Measurements from ENCODE around the gene AK8. TPM values are rescaled to one million over a fixed set of nuclear protein-coding genes. Genes with fewer than 3 reads are reported as not detected.

Gene AK8
- total and polyA plus RNA-seq, 9 donors: 0.23 to 0.89 (median 0.58) TPM

DNA sequence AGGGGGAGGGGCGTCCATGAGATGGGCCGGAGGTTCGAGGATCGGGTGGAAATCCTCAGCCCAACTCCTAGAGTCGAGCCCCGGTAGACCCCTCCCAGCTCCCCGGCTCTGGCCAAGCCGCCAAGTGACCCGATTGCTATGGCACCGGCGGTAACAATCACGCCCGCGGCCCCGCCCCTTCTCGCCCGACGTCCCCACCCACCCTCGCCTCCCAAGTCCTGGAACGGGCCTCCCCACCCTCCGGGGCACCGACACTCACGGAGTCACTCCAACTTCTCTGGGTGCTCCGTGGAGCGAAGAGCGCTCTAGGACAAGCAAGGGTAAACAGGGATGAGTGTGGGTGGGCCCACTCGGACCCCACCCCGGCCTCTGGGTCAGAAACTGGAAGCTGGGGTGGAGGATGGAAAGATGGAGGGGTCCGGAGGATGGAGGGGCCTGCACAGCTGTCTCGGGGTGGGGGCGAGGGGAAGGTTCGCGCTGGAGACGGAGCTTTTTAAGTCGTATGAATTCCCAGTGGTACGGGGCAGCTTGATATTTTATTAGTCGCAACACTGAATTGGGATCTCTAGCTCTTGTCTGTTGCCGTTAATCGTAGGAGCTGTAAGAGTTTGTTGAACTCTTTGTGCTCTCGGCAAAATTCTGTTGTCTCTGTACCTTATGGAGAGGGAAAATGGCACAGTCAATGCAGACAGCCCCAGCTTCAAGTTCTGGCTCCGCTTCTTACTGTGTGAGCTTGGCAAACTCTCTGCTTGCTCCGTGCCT lies 792 bp upstream of the AK8 start, which contains the start of gene SPACA9:
Gene SPACA9, plus strand, starts transcription at position 204 of the 762 bp plus-strand sequence. CDS start 5,050 bp downstream, outside the sequence.
- 3% methylated on average over 26 of the region's 42 CpGs for WGBS (ENCODE audit: insufficient coverage)
- Histone ChIP-seq H3K4me3 (ENCODE audit: low read length) (peak within 1 kb of the TSS; percentile 86), H3K36me3 (ENCODE audit: control insufficient read depth, insufficient read depth, low read length) (no peaks in the 10 kb centered on the region), H3K9me3 (replicated peaks; ENCODE audit: control insufficient read depth, low read depth, low read length) (no peaks in the 10 kb centered on the region), H3K4me1 (ENCODE audit: control insufficient read depth, insufficient read depth, low read length) (peaks cover 12% of the 10 kb centered on the region), H3K27me3 (ENCODE audit: control insufficient read depth, insufficient read depth, low read length) (no peaks in the 10 kb centered on the region), H3K27ac (ENCODE audit: low read length) (peak within 1 kb of the TSS; percentile 89)
- peak; percentile 82 for DNase-seq

DNA sequence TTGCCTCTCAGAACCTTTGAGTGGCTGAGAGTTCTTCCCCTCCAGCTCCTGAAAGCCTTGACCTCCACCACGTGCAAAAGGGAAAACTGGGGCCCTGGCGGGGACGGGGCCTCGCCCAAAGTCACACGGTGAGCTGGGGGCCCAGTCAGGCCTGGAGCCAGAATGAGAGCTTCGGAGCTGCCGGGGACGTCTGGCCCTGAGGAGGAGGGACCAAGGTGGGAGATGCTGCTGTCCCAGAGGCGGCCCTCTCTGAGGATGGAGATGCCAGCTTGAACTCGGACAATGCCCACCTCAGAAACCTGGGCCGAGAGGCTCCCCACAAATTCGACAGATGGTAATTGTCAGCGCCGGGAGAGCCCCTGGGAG lies 643 bp downstream of the AK8 start:
- WGBS (ENCODE audit: insufficient coverage): 31% methylated on average over 9 of the region's 14 CpGs
- H3K36me3 ChIP-seq (ENCODE audit: control insufficient read depth, insufficient read depth, low read length): no peaks in the 10 kb centered on the region
- peaks cover 12% of the 10 kb centered on the region for H3K4me1 ChIP-seq (ENCODE audit: control insufficient read depth, insufficient read depth, low read length)
- no peaks in the 10 kb centered on the region for H3K9me3 ChIP-seq (replicated peaks; ENCODE audit: control insufficient read depth, low read depth, low read length)
- no peaks in the 10 kb centered on the region for H3K27me3 ChIP-seq (ENCODE audit: control insufficient read depth, insufficient read depth, low read length)
- DNase-seq: no peak
- peak overlapping the region; percentile 86 for H3K4me3 ChIP-seq (ENCODE audit: low read length)
- H3K27ac ChIP-seq (ENCODE audit: low read length): no peak overlapping the region

DNA sequence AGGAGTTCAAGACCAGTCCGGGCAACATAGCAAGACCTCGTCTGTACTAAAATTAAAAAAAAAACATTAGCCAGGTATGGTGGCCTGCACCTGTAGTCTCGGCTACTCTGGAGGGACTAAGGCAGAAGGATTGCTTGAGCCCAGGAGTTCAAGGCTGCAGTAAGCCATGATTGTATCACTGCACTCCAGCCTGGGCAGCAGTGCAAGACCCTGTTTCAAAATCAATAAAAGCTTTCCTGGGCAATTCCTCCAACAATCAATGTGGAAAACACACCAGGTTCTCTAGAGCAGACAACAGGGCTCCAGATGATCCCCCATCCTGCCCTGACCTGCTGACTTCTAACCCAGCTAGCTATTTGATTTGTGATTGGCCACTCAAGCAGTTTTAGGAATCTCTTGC lies 1.2 kb downstream of the AK8 start:
- H3K9me3 ChIP-seq (replicated peaks; ENCODE audit: control insufficient read depth, low read depth, low read length): no peaks in the 10 kb centered on the region
- H3K27me3 ChIP-seq (ENCODE audit: control insufficient read depth, insufficient read depth, low read length): no peaks in the 10 kb centered on the region
- H3K27ac ChIP-seq (ENCODE audit: low read length): no peak overlapping the region
- 88% methylated on average over 3 of the region's 3 CpGs for WGBS (ENCODE audit: insufficient coverage)
- peaks cover 12% of the 10 kb centered on the region for H3K4me1 ChIP-seq (ENCODE audit: control insufficient read depth, insufficient read depth, low read length)
- no peaks in the 10 kb centered on the region for H3K36me3 ChIP-seq (ENCODE audit: control insufficient read depth, insufficient read depth, low read length)
- no peak for DNase-seq
- no peak overlapping the region for H3K4me3 ChIP-seq (ENCODE audit: low read length)

DNA sequence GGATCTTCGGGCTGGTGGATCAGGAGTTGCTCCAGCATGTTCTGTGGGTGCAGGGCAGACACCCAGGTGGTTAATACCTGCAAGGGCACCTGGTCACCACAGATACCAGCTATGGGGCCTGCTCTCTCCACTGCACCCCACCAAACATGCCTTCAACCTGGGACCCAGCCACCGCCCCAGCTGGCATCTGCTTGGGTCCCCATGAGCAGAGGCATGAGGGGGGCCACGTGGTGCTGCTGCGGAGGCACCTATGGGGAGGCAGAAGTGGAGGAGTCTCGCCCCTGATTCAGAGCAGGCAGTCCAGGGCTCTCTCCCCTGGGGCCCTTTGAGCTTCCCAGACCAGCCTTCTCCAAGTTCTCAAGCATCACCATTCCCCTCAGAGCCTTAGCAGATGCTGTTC lies 2.9 kb downstream of the AK8 start:
- Histone ChIP-seq H3K4me1 (ENCODE audit: control insufficient read depth, insufficient read depth, low read length) (peaks cover 12% of the 10 kb centered on the region), H3K9me3 (replicated peaks; ENCODE audit: control insufficient read depth, low read depth, low read length) (no peaks in the 10 kb centered on the region), H3K27ac (ENCODE audit: low read length) (no peak overlapping the region), H3K27me3 (ENCODE audit: control insufficient read depth, insufficient read depth, low read length) (no peaks in the 10 kb centered on the region), H3K4me3 (ENCODE audit: low read length) (no peak overlapping the region), H3K36me3 (ENCODE audit: control insufficient read depth, insufficient read depth, low read length) (no peaks in the 10 kb centered on the region)
- DNase-seq: no peak
- WGBS (ENCODE audit: insufficient coverage): no CpG with 5 or more reads among the region's 5 CpGs

DNA sequence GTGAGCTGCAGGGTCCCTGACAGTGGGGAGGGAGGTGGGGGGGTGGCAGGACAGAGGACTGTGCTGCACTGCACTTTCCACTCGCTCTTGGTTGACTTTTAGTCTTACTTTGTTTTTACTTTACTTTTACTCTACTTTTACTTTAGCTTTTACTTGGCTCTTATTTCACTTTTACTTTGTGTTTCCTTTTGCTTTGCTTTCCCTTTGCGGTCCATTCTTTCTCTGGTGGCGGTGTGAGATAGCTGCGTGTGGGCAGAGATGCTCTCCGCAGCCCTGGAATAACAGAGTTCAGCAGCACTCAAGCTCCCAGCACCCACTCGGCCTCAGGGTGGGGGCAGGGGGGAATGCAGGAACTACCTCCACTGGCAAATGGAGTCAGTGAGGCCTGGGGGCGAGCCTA lies 4.7 kb downstream of the AK8 start:
- WGBS (ENCODE audit: insufficient coverage): 100% methylated on average over 1 of the region's 7 CpGs
- Histone ChIP-seq H3K27me3 (ENCODE audit: control insufficient read depth, insufficient read depth, low read length) (no peaks in the 10 kb centered on the region), H3K27ac (ENCODE audit: low read length) (no peak overlapping the region), H3K36me3 (ENCODE audit: control insufficient read depth, insufficient read depth, low read length) (no peaks in the 10 kb centered on the region), H3K4me1 (ENCODE audit: control insufficient read depth, insufficient read depth, low read length) (peaks cover 6% of the 10 kb centered on the region), H3K4me3 (ENCODE audit: low read length) (no peak overlapping the region), H3K9me3 (replicated peaks; ENCODE audit: control insufficient read depth, low read depth, low read length) (no peaks in the 10 kb centered on the region)
- no peak for DNase-seq

DNA sequence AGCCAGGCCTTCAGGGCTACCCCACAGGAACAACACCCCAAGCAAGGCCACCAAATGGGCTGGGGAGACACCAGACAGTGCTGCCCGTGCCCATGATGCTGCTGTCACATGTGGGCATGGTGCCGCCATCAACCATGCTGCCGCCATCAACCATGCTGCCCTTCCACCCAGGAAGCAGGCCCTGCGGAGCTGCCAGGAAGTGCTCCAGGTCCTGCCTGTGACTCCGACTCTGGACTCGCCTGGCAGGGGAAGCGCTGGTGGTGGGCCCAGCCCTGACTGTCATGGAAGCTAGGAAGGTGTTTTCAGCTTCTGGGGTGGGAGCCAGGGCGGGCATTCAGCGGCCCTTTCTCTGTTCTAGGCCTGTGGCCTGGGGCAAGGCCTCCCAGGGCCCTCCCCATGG lies 8.8 kb downstream of the AK8 start:
- Histone ChIP-seq H3K4me1 (ENCODE audit: control insufficient read depth, insufficient read depth, low read length) (no peaks in the 10 kb centered on the region), H3K27me3 (ENCODE audit: control insufficient read depth, insufficient read depth, low read length) (peaks cover under 1% of the 10 kb centered on the region), H3K9me3 (replicated peaks; ENCODE audit: control insufficient read depth, low read depth, low read length) (no peaks in the 10 kb centered on the region), H3K4me3 (ENCODE audit: low read length) (no peak overlapping the region), H3K36me3 (ENCODE audit: control insufficient read depth, insufficient read depth, low read length) (no peaks in the 10 kb centered on the region), H3K27ac (ENCODE audit: low read length) (no peak overlapping the region)
- 94% methylated on average over 8 of the region's 9 CpGs for whole genome bisulfite sequencing (ENCODE audit: insufficient coverage)
- DNase-seq: no peak

DNA sequence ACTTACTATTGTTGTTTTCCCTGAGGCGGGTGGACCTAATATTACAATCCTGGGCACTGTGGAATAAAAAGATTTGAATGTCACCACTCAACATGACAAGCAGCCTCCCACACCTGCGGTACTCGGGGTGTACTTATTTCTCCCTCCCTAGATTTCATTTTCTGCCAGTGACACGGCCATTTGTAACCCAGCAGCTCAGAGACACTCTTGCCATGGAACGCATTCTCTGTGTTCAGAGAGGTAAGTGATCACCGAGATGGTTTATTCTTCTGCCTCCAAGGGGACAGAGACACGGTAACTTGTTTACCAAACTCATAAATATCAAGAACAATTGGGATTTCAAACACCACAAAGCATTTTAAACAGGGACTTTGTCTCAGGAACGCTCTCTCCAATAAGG lies 11.2 kb downstream of the AK8 start:
- DNase-seq: no peak
- WGBS (ENCODE audit: insufficient coverage): 62% methylated on average over 3 of the region's 8 CpGs
- Histone ChIP-seq H3K9me3 (replicated peaks; ENCODE audit: control insufficient read depth, low read depth, low read length) (no peaks in the 10 kb centered on the region), H3K4me3 (ENCODE audit: low read length) (no peak overlapping the region), H3K36me3 (ENCODE audit: control insufficient read depth, insufficient read depth, low read length) (no peaks in the 10 kb centered on the region), H3K4me1 (ENCODE audit: control insufficient read depth, insufficient read depth, low read length) (no peaks in the 10 kb centered on the region), H3K27ac (ENCODE audit: low read length) (no peak overlapping the region), H3K27me3 (ENCODE audit: control insufficient read depth, insufficient read depth, low read length) (peaks cover 2% of the 10 kb centered on the region)

DNA sequence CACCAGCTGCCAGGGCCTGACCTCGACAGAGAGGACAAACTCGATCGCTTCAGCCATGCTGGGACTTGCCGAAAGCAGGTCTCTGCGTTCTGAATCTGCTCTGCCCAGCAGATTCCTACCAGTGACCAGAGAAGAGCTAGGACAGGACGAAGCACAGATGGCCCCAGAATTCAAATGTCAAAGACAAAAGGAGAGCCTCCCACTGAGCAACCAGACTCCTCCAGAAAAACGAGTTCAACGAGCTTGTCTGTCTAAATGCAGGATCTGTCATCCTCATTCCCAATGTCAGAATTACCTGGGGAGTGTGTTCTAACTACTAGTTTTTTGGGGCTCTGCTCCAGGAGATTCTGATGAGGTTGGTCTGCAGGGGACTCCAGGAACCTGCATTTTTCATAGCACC lies 13.4 kb downstream of the AK8 start:
- no peak overlapping the region for H3K27ac ChIP-seq (ENCODE audit: low read length)
- peaks cover 2% of the 10 kb centered on the region for H3K27me3 ChIP-seq (ENCODE audit: control insufficient read depth, insufficient read depth, low read length)
- no peaks in the 10 kb centered on the region for H3K9me3 ChIP-seq (replicated peaks; ENCODE audit: control insufficient read depth, low read depth, low read length)
- no peaks in the 10 kb centered on the region for H3K36me3 ChIP-seq (ENCODE audit: control insufficient read depth, insufficient read depth, low read length)
- DNase-seq: no peak
- no peak overlapping the region for H3K4me3 ChIP-seq (ENCODE audit: low read length)
- WGBS (ENCODE audit: insufficient coverage): 69% methylated on average over 6 of the region's 8 CpGs
- no peaks in the 10 kb centered on the region for H3K4me1 ChIP-seq (ENCODE audit: control insufficient read depth, insufficient read depth, low read length)

DNA sequence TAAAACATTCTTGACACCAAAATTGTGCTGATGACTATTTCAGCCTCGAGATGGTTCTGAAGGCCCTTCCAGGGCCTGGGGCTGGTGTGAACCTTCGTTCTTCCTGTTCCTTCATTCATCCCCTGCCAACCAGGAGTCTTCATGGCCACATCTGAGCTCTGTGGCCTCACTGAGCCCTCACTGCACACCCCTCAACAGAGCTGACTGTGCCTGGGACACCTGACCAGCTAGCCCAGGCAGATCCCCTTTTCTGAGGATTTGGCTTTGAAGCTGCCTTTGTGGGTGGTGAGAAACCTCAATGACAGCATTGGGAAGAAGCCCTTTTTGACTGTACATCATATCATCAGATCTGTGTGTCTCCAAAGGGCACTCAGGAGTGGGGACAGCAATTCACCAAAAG lies 13.8 kb downstream of the AK8 start:
- Histone ChIP-seq H3K4me3 (ENCODE audit: low read length) (no peak overlapping the region), H3K27me3 (ENCODE audit: control insufficient read depth, insufficient read depth, low read length) (peaks cover 2% of the 10 kb centered on the region), H3K9me3 (replicated peaks; ENCODE audit: control insufficient read depth, low read depth, low read length) (no peaks in the 10 kb centered on the region), H3K36me3 (ENCODE audit: control insufficient read depth, insufficient read depth, low read length) (no peaks in the 10 kb centered on the region), H3K27ac (ENCODE audit: low read length) (no peak overlapping the region), H3K4me1 (ENCODE audit: control insufficient read depth, insufficient read depth, low read length) (no peaks in the 10 kb centered on the region)
- no peak for DNase-seq
- 82% methylated on average over 2 of the region's 2 CpGs for WGBS (ENCODE audit: insufficient coverage)

DNA sequence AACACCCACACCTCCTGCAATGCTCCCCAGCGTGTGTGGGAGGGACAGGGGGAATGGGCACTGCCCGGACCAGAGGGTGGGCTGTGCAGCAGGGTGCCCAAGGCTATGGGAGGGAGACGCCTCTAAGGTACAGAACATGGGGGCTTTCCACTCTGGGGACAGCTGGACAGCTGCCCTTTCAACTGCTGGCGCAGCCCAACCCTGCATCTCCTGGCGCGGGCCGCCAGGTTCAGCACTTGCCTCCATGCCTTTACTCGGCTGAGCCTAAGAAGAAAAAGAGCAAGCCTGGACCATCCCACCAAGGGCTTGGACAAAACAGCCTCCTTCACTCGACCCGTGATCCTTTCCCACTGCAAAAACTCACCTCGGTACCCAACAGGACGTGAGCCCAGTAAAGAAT lies 15.0 kb downstream of the AK8 start:
- H3K4me3 ChIP-seq (ENCODE audit: low read length): no peak overlapping the region
- no peaks in the 10 kb centered on the region for H3K36me3 ChIP-seq (ENCODE audit: control insufficient read depth, insufficient read depth, low read length)
- DNase-seq: no peak
- H3K27ac ChIP-seq (ENCODE audit: low read length): no peak overlapping the region
- H3K27me3 ChIP-seq (ENCODE audit: control insufficient read depth, insufficient read depth, low read length): peaks cover 5% of the 10 kb centered on the region
- WGBS (ENCODE audit: insufficient coverage): 90% methylated on average over 11 of the region's 12 CpGs
- H3K4me1 ChIP-seq (ENCODE audit: control insufficient read depth, insufficient read depth, low read length): no peaks in the 10 kb centered on the region
- no peaks in the 10 kb centered on the region for H3K9me3 ChIP-seq (replicated peaks; ENCODE audit: control insufficient read depth, low read depth, low read length)

DNA sequence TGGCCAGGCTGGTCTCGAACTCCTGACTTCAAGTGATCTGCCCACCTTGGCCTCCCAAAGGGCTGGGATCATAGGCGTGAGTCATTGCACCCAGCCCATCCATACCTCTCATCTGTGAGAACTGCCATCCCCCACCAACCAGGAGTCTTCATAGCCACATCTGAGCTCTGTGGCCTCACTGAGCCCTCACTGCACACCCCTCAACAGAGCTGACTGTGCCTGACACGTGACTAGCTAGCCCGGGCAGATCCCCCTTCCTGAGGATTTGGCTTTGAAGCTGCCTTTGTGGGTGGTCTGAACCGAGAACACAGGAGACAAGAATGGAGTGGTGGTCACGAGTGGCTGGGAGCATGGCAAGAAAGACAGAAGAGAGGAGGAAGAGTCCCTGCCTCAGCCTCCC lies 15.6 kb downstream of the AK8 start:
- Histone ChIP-seq H3K27me3 (ENCODE audit: control insufficient read depth, insufficient read depth, low read length) (peaks cover 9% of the 10 kb centered on the region), H3K27ac (ENCODE audit: low read length) (no peak overlapping the region), H3K4me1 (ENCODE audit: control insufficient read depth, insufficient read depth, low read length) (peaks cover 2% of the 10 kb centered on the region), H3K36me3 (ENCODE audit: control insufficient read depth, insufficient read depth, low read length) (no peaks in the 10 kb centered on the region), H3K9me3 (replicated peaks; ENCODE audit: control insufficient read depth, low read depth, low read length) (no peaks in the 10 kb centered on the region), H3K4me3 (ENCODE audit: low read length) (no peak overlapping the region)
- WGBS (ENCODE audit: insufficient coverage): 49% methylated on average over 5 of the region's 6 CpGs
- DNase-seq: no peak
